GM21717 (cell line): ENCODE data around the gene ARPC1B.
"Not testable (repeated sequence)": the region's sequence is repeated elsewhere in the genome, so short reads cannot be mapped to it uniquely, and the experiment has no call there.

ENCODE experiments used
- ATAC-seq: cut with Tn5 transposase; IDR thresholded peaks from one replicate; pipeline ENCODE4 v1.9.1; 2021; ENCODE audit warnings: mild to moderate bottlenecking, moderate library complexity; ENCODE audit not compliant: unreplicated experiment

Gene ARPC1B

GRCh38 chr7:99366646-99367045 lies 7.9 kb upstream of the ARPC1B start:
- no peak for ATAC-seq

GRCh38 chr7:99368750-99369389 lies 5.7 kb upstream of the ARPC1B start:
- ATAC-seq: no peak

GRCh38 chr7:99369767-99370391 lies 4.7 kb upstream of the ARPC1B start:
- no peak for ATAC-seq

- no peak for ATAC-seq
Measured at GRCh38 chr7:99371376-99371920, 3.1 kb upstream of the ARPC1B start.

- ATAC-seq: no peak
Measured at GRCh38 chr7:99372275-99373090, 2.0 kb upstream of the ARPC1B start.

GRCh38 chr7:99373091-99374066 lies 1.2 kb upstream of the ARPC1B start:
- ATAC-seq: no peak

- ATAC-seq: peak; percentile 45
Measured at GRCh38 chr7:99375070-99375807, 709 bp downstream of the ARPC1B start.

- peak; percentile 27 for ATAC-seq
Measured at GRCh38 chr7:99379043-99379577, 4.6 kb downstream of the ARPC1B start.

- ATAC-seq: not testable (repeated sequence)
Measured at GRCh38 chr7:99379693-99380031, 5.1 kb downstream of the ARPC1B start.

- peak; percentile 43 for ATAC-seq
Measured at GRCh38 chr7:99380032-99380822, 5.7 kb downstream of the ARPC1B start.

- ATAC-seq: peak; percentile 63
Measured at GRCh38 chr7:99380823-99381663, 6.5 kb downstream of the ARPC1B start.

GRCh38 chr7:99381664-99382075 lies 7.1 kb downstream of the ARPC1B start:
- no peak for ATAC-seq

- no peak for ATAC-seq
Measured at GRCh38 chr7:99383203-99383602, 8.7 kb downstream of the ARPC1B start.

- ATAC-seq: no peak
Measured at GRCh38 chr7:99383791-99384370, 9.4 kb downstream of the ARPC1B start.

GRCh38 chr7:99384523-99384922 lies 10.0 kb downstream of the ARPC1B start:
- no peak for ATAC-seq

GRCh38 chr7:99385564-99385963 lies 11.0 kb downstream of the ARPC1B start:
- ATAC-seq: no peak

- no peak for ATAC-seq
Measured at GRCh38 chr7:99386584-99387238, 12.2 kb downstream of the ARPC1B start.
